DND-41 (cell line): ENCODE data around the gene IGFBP5.

Source experiments
- CTCF ChIP-seq: IDR thresholded peaks from 2 replicates; pipeline ENCODE4 v1.5.1; 2012; ENCODE audit warnings: borderline replicate concordance, low read length, moderate library complexity, mild to moderate bottlenecking; ENCODE audit not compliant: poor library complexity, severe bottlenecking; ENCODE audit errors: extremely low read depth
- EZH2 ChIP-seq: IDR thresholded peaks from 3 replicates; pipeline ENCODE4 v1.6.1; 2012; ENCODE audit warnings: borderline replicate concordance, low read depth, mild to moderate bottlenecking, moderate library complexity, low read length, inconsistent platforms; ENCODE audit not compliant: severe bottlenecking

DNA sequence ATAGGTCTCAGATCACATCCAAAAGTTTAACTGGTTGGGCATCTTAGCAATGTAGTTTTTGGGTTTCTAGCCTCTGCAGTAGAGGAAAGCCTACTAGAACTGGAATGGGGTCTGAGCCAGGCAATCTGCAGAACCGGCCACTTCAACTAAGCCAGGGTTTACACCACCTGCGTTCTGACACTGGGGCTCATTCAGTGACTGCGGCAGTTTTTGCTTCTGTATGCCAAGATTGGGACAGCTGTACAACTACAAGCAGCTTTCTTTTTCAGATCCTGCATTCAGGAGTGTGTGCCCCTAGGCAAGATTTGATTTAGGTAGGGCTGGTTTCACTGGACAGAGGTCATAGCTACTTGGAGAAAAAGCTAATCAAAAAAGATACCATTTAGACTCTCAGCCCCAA is 43.7 kb upstream of the IGFBP5 start:
- TF ChIP-seq CTCF, result no peak
- TF ChIP-seq EZH2, result no peak
